K562 (cell line): ENCODE data around the gene HRAS. TPM values are rescaled to one million over a fixed set of nuclear protein-coding genes. Genes with fewer than 3 reads are reported as not detected.

ENCODE experiments used
- CBFA2T2 ChIP-seq: fragments of 450-650 bp; conservative IDR thresholded peaks from 2 replicates; pipeline ENCODE4 v1.6.1; 2017; ENCODE audit warnings: mild to moderate bottlenecking
- E2F3 ChIP-seq: fragments of 250-450 bp; sonication (Bioruptor Pico); IDR thresholded peaks from 2 replicates; pipeline ENCODE4 v1.4.0; 2020; ENCODE audit warnings: mild to moderate bottlenecking
- ETV5 ChIP-seq: sonication (generic); formaldehyde crosslinking; IDR thresholded peaks from 2 replicates; pipeline ENCODE4 v1.4.0; 2020; ENCODE audit warnings: low read depth, mild to moderate bottlenecking, missing genetic modification reagents
- ETV6 ChIP-seq, 3 experiments: fragments of 150-350 bp in 1 of 3; sonication (generic) in 1 of 3; formaldehyde crosslinking in 1 of 3; IDR thresholded peaks; 2 replicates each; pipeline versions ENCODE4 v1.6.1 to v1.8.0; 2014 to 2022; ENCODE audit warnings: borderline replicate concordance in 2 of 3, low read depth in 2 of 3, antibody characterized with exemption in 1 of 3, low read length in 1 of 3, mild to moderate bottlenecking in 1 of 3, missing genetic modification reagents in 1 of 3
- KLF1 ChIP-seq: fragments of 450-650 bp; IDR thresholded peaks from 2 replicates; pipeline ENCODE4 v1.6.1; 2016; ENCODE audit warnings: missing genetic modification characterization, missing compliant biosample characterization
- PCBP1 ChIP-seq: fragments of 200-400 bp; formaldehyde crosslinking; IDR thresholded peaks from 2 replicates; pipeline ENCODE4 v1.6.1; 2018; ENCODE audit warnings: mild to moderate bottlenecking, low read depth, low read length; ENCODE audit not compliant: poor library complexity, severe bottlenecking
- PHTF2 ChIP-seq: fragments of 250-450 bp; sonication (Bioruptor Pico); IDR thresholded peaks from 2 replicates; pipeline ENCODE4 v1.5.0; 2021; ENCODE audit warnings: mild to moderate bottlenecking
- SAP30 ChIP-seq: fragments of 200-600 bp; sonication (generic); IDR thresholded peaks from 2 replicates; pipeline ENCODE4 v1.6.1; 2012; ENCODE audit warnings: borderline replicate concordance, low read depth, mild to moderate bottlenecking, moderate library complexity, low read length, control low read depth, inconsistent platforms; ENCODE audit not compliant: insufficient read depth, poor library complexity, severe bottlenecking
- SRF ChIP-seq, 2 experiments: fragments of 250-450, 450-650 bp in 1 of 2; sonication (Bioruptor Pico) in 1 of 2; sonication (generic) in 1 of 2; formaldehyde crosslinking; IDR thresholded peaks; 2 replicates each; pipeline versions ENCODE4 v1.5.0 to v1.5.1; 2020 to 2022; ENCODE audit warnings: mild to moderate bottlenecking in 1 of 2, missing genetic modification reagents in 1 of 2
- ZNF174 ChIP-seq: fragments of 250-450 bp; sonication (Bioruptor Pico); IDR thresholded peaks from 2 replicates; pipeline ENCODE4 v1.4.0; 2020; ENCODE audit warnings: mild to moderate bottlenecking
- polyA plus RNA-seq, 8 experiments: library from polyadenylated mRNA; depleted of rRNA in 4 of 8; stranded (reverse) in 5 of 8; unstranded in 3 of 8; fragments of >200 nt; fragmentation: Nextera tagmentation in 2 of 8; fragmentation: Illumina TruSeq in 1 of 8; extraction: Ambion mirVana in 2 of 8; extraction: Trizol in 1 of 8; gene quantifications; 2 replicates each; pipeline versions ENCODE4 v1.2.1 to v1.2.3, GENCODE V29; 2011 to 2014; ENCODE audit warnings: inconsistent platforms in 1 of 8, missing spikeins in 1 of 8
- total RNA-seq, 7 experiments: library from RNA; depleted of rRNA in 6 of 7; stranded (reverse); fragments of >200 nt in 6 of 7; fragmentation: Illumina TruSeq in 2 of 7; extraction: Trizol in 2 of 7; gene quantifications; 2 replicates each; pipeline versions ENCODE4 v1.2.1 to v1.2.3, GENCODE V29; 2011 to 2021; ENCODE audit warnings: low replicate concordance in 1 of 7
- TF ChIP-seq, protein P1 (sequence below): fragments of 450-650 bp; IDR thresholded peaks from 2 replicates; pipeline ENCODE4 v1.6.1; 2016; ENCODE audit warnings: low read depth
- TF ChIP-seq, protein P2 (sequence below): fragments of 450-650 bp; IDR thresholded peaks from 2 replicates; pipeline ENCODE4 v1.6.1; 2016; ENCODE audit warnings: borderline replicate concordance
- TF ChIP-seq, protein P3 (sequence below): fragments of 200-800 bp; sonication (Bioruptor generic); IDR thresholded peaks from 2 replicates; pipeline ENCODE4 v1.6.1; 2017; ENCODE audit warnings: missing genetic modification characterization, missing compliant biosample characterization

The HRAS gene
- total and polyA plus RNA-seq, 9 of the 15 experiments (the other 6 are each of a cell fraction or from before 2014, with no cell fraction given): 2.8 to 73.5 (median 29.6) TPM

DNA sequence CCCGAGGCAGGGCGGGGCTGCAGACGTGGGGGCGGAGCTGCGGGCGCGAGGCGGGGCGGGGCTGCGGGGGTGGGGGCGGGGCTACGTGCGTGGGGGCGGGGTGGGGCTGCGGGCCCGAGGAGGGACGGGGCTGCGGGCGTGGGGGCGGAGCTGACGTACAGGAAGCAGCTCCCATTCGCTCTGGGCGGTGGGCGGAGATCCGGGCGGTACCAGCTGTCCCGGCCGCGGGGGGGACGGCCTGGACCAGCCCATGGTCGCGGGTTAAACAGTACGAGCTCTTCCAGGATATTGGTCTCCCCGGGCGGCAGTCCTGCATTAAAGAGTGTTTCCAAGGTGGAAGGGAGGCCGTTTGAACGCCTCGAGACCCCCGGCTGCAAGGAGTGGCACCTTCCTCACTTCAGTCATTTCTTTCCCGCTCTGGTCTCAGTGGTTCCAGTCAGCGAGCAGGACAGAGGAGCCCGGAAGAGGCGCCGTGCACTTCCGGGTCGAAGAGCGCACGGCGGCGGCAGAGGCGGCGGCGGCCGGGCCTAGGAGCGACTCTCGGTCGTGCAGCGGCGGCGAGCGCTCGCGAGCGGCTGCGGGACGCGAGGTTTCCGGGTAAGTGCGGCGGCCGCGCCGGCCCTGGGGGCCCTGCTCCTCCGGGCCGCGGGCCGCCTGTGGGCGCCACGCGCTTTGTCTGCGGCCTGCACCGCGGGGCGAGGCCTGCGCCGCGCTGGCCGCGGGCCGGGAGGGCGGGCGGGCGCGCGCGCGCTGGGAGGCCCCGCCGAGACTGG lies 40.8 kb upstream of the HRAS start, which contains the start of gene PHRF1 (continued):
- TF ChIP-seq, protein P1, sequence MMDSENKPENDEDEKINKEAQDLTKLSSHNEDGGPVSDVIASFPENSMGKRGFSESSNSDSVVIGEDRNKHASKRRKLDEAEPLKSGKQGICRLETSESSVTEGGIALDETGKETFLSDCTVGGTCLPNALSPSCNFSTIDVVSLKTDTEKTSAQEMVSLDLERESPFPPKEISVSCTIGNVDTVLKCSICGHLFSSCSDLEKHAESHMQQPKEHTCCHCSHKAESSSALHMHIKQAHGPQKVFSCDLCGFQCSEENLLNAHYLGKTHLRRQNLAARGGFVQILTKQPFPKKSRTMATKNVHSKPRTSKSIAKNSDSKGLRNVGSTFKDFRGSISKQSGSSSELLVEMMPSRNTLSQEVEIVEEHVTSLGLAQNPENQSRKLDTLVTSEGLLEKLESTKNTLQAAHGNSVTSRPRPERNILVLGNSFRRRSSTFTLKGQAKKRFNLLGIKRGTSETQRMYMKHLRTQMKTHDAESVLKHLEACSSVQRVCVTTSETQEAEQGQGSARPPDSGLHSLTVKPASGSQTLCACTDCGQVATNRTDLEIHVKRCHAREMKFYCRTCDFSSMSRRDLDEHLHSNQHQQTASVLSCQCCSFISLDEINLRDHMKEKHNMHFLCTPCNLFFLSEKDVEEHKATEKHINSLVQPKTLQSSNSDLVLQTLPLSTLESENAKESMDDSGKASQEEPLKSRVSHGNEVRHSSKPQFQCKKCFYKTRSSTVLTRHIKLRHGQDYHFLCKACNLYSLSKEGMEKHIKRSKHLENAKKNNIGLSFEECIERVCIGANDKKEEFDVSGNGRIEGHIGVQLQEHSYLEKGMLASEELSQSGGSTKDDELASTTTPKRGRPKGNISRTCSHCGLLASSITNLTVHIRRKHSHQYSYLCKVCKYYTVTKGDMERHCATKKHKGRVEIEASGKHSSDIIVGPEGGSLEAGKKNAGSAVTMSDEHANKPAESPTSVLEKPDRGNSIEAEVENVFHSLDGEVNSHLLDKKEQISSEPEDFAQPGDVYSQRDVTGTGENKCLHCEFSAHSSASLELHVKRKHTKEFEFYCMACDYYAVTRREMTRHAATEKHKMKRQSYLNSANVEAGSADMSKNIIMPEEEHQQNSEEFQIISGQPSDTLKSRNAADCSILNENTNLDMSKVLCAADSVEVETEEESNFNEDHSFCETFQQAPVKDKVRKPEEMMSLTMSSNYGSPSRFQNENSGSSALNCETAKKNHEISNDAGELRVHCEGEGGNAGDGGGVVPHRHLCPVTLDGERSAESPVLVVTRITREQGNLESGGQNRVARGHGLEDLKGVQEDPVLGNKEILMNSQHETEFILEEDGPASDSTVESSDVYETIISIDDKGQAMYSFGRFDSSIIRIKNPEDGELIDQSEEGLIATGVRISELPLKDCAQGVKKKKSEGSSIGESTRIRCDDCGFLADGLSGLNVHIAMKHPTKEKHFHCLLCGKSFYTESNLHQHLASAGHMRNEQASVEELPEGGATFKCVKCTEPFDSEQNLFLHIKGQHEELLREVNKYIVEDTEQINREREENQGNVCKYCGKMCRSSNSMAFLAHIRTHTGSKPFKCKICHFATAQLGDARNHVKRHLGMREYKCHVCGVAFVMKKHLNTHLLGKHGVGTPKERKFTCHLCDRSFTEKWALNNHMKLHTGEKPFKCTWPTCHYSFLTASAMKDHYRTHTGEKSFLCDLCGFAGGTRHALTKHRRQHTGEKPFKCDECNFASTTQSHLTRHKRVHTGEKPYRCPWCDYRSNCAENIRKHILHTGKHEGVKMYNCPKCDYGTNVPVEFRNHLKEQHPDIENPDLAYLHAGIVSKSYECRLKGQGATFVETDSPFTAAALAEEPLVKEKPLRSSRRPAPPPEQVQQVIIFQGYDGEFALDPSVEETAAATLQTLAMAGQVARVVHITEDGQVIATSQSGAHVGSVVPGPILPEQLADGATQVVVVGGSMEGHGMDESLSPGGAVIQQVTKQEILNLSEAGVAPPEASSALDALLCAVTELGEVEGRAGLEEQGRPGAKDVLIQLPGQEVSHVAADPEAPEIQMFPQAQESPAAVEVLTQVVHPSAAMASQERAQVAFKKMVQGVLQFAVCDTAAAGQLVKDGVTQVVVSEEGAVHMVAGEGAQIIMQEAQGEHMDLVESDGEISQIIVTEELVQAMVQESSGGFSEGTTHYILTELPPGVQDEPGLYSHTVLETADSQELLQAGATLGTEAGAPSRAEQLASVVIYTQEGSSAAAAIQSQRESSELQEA: no peak; the same call in 1 of the 2 replicates
- TF ChIP-seq, protein P2, sequence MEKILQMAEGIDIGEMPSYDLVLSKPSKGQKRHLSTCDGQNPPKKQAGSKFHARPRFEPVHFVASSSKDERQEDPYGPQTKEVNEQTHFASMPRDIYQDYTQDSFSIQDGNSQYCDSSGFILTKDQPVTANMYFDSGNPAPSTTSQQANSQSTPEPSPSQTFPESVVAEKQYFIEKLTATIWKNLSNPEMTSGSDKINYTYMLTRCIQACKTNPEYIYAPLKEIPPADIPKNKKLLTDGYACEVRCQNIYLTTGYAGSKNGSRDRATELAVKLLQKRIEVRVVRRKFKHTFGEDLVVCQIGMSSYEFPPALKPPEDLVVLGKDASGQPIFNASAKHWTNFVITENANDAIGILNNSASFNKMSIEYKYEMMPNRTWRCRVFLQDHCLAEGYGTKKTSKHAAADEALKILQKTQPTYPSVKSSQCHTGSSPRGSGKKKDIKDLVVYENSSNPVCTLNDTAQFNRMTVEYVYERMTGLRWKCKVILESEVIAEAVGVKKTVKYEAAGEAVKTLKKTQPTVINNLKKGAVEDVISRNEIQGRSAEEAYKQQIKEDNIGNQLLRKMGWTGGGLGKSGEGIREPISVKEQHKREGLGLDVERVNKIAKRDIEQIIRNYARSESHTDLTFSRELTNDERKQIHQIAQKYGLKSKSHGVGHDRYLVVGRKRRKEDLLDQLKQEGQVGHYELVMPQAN: peak; percentile 48; the same call in 1 of the 2 replicates
- no peak for TF ChIP-seq PHTF2
- peak; percentile 93 for TF ChIP-seq E2F3 (CRISPR knock-in tag)
- TF ChIP-seq ETV6 (IDR thresholded peaks at IDR 0.05; ENCODE audit: borderline replicate concordance in 1 of 2, low read depth in 2 of 2, low read length in 1 of 2): no peak
- no peak for TF ChIP-seq ETV6 (CRISPR knock-in tag; IDR thresholded peaks at IDR 0.05; ENCODE audit: borderline replicate concordance)
- no peak for TF ChIP-seq ZNF174 (CRISPR knock-in tag)
- TF ChIP-seq SRF (CRISPR knock-in tag; IDR thresholded peaks at IDR 0.05): no peak
- TF ChIP-seq, protein P3, sequence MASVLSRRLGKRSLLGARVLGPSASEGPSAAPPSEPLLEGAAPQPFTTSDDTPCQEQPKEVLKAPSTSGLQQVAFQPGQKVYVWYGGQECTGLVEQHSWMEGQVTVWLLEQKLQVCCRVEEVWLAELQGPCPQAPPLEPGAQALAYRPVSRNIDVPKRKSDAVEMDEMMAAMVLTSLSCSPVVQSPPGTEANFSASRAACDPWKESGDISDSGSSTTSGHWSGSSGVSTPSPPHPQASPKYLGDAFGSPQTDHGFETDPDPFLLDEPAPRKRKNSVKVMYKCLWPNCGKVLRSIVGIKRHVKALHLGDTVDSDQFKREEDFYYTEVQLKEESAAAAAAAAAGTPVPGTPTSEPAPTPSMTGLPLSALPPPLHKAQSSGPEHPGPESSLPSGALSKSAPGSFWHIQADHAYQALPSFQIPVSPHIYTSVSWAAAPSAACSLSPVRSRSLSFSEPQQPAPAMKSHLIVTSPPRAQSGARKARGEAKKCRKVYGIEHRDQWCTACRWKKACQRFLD (CRISPR knock-in tag): 0 out of 2 replicates have a peak, but pooled peaks have one; percentile 36
- no peak; the same call in 1 of the 2 replicates for TF ChIP-seq KLF1 (tag)
- TF ChIP-seq CBFA2T2: no peak
- TF ChIP-seq ETV5 (CRISPR knock-in tag): 0 out of 2 replicates have a peak, but pooled peaks have one; percentile 50
- TF ChIP-seq SAP30: peak; percentile 72
- TF ChIP-seq PCBP1: peak; percentile 76
